Hematopoietic multipotent progenitor cell treated with erythropoietin and hydrocortisone succinate and interleukin-3 and kit ligand, for 8 days (in vitro differentiated cells): Measurements from ENCODE around the gene RTN3.
"Not testable (repeated sequence)": the region's sequence is repeated elsewhere in the genome, so short reads cannot be mapped to it uniquely, and the experiment has no call there.

ENCODE experiments used
- DNase-seq: peaks from one replicate; pipeline ENCODE4 v3.0.0-alpha.2; 2015

Gene RTN3

DNA sequence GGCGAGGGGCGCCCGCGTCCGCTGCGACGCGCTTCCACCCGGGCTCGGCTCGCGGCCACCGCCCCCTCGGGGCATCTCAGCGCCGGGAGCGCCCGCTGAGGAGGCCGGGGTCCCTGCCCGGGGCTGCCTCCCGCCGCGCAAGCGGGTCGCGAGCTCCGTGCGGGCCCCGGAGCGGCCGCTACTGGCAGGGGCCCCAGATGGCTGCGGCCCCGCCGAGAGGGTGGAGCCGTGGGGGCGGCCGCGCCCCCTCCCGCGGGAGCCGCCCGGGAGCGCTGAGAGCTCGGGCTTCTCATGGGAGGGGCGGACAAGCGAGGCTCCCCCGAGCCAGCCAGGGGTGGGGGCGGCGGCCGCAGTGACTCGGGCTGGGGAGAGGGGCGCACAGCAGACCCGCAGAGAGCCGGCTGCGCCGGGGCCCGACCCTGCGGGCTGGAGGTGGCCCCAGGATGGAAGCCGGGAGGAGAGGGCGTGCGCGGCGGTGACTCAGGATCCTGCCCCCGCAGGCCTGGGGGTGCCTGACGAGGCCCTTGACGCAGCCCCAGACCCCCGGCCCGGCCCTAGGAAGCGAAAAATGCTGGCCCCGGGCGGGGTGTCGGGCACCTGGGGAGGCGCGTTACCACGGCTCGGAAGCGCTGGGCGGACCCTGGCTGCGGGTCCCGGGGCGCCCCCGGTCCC is 87.9 kb downstream of the RTN3 start:
- no peak for DNase-seq

DNA sequence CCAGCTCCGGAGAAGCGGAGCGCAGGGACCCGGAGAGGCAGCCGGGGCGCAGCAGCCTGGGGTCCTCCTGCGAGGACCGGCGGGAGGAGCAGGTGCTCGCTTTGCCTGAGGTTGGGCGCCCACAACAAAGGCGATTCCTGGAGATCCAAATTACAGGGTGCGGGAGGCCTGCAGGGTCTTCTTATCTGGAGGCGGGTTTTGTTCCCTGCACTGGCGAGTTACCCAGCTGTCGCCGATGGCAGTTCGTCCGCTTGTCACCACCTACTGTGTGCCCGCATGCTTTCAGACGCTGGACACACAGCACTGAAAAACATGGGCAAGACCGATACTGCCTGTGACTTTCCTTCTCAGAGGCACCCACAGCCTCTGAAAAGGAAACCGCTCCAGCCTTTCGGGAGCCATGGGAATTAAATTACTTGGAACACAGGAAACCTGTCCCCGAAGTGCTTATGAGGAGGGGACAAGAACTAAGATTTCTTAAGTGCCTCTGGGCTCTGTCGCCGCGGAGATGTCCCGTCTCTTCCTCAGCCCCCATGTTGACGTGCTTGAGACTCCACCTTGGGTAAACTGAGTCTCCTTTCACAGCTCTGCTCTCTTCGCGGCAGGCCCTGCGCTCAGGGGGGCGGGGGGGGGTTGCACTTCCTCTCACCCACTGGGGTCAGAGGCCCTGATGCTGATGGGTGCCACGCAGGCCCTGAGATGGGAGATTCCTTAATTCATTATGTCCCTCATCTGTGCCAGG is 88.6 kb downstream of the RTN3 start:
- no peak for DNase-seq

DNA sequence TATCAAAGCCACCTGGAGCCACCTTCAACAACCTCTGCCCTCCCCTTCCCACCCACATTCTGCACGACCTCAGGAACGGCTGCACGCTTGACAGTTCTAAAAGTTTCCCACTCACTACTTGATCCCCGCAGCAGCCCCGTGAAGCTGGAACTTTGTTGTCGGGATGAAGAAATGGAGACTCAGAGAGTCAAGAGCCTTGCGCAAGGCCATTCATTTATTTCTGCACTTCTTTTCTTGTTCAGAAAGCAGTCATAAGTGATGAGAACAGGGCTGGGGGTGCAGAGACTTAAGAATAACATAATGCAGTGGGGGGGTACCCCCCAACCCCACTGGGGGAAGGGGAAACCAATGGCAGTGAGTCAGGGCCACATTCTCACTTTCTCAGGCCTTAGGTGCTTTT is 89.5 kb downstream of the RTN3 start:
- no peak for DNase-seq

DNA sequence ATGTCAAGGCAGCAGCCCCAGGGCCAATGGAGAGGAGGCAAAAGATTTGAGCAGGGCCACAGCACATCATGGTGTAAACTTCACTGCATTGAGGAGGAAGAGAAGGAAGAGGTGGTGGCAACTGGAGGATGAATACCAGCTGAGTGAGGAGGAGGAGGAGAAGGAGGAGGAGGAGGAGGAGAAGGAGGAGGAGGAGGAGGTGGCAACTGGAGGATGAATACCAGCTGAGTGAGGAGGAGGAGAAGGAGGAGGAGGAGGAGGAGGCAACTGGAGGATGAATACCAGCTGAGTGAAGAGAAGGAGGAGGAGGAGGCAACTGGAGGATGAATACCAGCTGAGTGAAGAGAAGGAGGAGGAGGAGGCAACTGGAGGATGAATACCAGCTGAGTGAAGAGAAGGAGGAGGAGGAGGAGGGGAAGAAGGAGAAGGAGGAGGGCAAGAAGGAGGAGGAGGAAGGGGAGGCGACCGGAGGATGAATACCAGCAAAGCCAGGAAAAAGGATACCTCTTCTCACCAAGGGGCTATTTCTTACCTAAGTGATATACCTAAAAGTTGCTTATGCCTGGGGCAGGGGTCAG is 90.5 kb downstream of the RTN3 start:
- DNase-seq = not testable (repeated sequence)

DNA sequence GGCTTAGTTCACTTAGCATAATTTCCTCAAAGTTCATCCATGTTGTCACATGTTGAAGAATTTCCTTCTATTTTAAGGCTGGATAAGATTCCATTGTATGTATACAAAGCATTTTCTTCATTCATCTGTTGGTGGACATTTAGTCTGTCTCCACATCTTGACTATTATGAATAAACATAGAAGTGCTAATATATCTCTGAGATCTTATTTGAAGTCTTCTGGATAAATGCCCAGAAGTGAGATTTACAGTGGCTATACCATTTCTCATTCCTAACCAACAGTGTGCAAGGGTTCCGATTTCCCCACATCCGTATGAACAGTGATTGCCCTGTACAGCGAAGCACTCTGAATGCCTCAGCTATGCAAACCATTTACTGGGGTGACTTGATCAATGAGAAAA is 93.9 kb downstream of the RTN3 start:
- no peak for DNase-seq

DNA sequence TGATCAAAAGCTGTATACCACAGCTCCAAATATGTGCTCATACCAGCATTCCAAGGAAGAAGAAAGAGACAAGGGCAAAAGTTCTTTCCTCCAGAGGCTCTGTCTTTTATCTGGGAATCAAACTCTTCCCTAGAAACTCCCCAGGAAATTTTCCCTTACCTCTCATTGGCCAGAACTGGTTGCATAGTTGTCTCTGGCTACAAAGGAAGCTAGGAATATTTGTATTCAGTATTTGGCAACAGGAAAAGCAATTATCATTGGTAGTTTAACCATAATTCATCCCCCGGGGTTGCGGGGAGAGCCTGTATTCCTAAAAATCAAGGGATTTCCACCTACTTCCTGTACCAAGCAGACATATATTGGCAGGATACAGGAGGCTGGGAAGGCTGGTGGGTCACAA is 97.7 kb downstream of the RTN3 start:
- DNase-seq = no peak

DNA sequence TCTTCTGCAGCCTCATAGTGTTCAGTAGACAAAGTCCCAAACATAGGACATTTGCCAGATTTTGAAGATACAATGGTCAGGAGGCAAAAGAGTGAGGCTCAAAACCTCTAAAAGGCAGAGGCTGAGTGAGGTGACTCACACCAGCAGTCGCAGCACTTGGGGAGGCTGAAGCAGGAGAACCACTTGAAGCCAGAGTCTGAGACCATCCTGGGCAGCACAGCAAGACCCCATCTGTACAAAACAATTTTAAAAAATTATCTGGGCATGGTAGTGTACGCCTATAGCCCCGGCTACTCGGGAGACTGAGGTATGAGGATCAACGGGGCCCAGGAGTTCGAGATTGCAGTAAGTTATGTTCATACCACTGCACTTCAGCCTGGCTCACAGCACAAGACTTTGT is 101.4 kb downstream of the RTN3 start:
- DNase-seq = no peak

DNA sequence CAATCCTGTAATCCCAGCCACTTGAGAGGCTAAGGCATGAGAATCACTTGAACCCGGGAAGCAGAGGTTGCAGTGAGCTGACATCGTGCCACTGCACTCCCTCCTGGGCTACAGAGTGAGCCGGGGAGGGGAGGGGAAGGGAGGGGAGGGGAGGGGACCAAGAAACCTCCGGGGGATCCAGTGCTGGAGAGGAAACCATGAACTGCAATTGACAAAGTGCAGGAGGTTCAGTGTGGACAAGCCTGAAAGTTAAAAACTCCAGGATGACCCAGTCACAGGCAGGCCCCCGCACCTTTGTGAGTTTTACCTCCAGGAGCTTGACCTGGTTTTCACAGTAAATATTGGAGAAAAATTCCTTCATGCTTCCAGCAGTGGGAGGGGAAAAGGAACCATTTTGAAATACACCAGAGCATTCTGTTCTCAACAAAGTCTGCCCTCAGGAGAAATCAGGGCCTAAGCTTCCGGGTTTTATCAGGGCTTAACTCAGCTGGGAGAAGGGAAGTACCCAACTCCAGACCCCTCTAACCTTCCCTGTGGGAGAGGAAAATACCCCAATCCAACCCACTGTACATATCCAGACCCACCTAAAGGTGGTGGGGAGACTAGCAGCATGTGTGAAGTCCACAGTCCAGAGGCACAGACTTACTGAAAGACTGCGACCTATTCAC is 102.8 kb downstream of the RTN3 start:
- no peak for DNase-seq

DNA sequence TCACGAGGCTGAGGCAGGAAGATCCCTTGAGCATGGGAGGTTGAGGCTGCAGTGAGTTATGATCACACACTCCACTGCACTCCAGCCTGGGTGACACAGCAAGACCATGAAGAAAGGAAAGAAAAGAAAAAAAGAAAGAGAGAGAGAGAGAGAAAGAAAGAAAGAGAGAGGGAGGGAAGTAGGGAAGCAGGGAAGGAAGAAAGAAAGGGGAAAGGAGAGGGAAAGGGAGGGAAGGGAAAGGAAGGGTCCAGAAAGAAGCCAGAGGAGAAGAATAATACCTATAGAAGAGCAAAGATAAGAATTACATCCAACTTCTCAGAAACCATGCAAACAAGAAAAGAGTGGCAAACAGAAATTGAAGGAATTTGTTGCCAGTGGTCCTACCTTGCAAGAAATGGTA is 104.5 kb downstream of the RTN3 start:
- DNase-seq = no peak

DNA sequence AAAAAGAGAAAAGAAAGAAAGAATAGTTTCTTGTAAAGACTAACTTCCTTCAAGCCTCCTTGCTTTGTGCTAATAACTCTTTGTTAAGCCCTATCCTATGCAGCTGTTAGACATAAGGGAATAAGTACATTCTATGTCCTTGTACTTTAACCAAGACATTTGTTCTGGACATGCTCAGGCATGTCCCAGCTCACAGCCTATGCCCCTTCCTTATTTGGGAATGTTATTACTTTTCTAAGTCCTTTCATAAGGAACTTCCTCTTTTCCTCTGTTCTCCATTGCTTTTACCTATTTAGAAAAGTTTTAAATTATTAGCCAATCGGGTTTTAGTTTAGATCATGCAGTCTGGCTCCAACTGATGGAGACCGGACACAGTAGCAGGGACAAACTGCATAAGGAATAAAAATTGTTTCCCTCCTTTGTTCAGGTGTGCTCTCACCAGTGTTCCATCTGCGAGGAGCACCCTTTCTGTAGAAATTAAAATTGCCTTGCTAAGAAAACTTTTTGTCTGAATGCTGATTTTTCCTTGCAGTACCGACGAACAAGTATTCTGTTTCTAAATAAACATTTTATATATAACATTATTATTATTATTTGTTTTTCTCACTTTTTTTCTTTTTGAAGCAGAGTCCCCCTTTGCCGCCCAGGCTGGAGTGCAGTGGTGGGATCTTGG is 110.3 kb downstream of the RTN3 start:
- no peak for DNase-seq

DNA sequence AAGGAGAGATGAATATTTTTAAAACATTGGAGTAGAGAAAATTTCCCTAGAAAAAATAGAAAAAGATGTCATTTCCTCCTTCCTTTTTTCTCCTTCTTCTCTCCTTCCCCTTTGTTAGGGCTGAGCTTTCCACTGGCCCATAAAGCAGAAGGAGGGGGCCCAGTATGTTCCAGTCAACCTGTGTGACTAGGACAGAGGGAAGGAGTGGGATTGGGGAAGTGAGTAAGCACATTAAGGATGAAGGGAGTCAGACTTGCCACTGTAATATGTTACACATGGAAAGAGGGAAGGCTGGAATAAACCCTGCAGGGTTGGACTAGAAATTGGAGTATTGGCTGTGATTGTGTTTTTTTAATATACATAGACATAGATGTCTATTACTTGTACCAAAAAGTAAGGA is 111.9 kb downstream of the RTN3 start:
- no peak for DNase-seq

DNA sequence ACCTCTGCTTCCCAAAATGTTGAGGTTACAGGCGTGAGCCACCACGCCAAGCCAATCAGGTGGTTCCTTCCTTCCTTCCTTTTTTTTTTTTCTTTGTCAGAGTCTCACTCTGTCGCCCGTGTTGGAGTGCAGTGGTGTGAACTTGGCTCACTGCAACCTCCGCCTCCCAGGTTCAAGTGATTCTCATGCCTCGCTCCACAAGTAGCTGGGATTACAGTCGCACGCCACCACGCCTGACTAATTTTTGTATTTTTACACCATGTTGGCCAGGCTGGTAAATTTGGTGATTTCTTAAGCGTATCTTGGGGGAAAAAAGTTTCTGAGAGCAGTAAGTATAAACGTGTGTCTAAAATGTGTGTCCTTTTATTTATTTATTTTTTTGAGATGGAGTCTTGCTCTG is 113.8 kb downstream of the RTN3 start:
- no peak for DNase-seq

DNA sequence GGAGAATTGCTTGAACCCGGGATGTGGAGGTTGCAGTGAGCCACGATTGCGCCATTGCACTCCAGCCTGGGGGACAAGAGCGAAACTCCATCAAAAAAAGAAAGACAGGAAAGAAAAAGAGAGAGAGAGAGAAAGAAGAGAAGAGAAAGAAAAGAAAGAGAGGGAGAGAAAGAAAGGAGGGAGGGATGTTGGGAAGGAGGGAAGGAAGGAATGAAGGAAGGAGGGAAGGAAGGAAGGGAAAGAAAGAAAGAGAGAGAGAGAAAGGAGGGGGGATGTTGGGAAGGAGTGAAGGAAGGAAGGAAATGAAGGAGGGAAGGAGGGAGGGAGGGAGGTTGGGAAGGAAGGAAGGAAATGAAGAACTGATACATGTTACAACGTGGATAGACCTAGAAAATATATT is 119.6 kb downstream of the RTN3 start:
- no peak for DNase-seq

DNA sequence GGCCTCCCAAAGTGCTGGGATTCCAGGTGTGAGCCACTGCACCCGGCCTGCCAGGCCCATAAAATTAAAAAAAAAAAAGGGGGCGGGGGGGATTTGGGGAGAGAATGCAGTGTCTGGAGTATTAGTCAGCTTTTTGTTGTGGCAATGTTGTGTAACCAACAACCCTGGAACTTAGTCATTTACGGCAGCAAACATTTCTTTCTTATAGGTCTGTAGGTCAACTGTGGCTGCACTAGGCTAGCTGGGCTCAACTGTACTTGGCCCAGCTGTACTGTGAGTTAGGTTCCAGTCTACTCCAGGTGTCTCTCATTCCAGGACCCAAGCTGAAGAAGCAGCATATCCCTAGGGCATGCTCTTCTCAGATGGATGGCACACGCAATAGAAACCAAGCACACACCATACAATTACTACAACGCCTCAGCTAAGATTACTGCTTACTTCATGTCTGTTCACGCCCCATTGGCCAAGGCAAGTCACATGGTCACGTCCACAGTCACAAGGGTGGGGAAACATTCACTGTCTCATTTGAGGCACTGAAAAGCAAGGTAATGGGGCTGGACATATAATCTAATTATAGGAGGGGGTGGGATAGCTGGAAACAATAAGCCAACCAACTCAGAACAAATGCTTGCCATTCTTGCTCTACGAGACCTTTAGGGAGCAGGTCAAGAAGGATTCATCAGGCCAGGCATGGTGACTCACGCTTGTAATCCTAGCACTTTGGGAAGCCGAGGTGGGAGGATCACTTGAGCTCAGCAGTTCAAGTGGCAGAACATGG is 121.5 kb downstream of the RTN3 start:
- no peak for DNase-seq

DNA sequence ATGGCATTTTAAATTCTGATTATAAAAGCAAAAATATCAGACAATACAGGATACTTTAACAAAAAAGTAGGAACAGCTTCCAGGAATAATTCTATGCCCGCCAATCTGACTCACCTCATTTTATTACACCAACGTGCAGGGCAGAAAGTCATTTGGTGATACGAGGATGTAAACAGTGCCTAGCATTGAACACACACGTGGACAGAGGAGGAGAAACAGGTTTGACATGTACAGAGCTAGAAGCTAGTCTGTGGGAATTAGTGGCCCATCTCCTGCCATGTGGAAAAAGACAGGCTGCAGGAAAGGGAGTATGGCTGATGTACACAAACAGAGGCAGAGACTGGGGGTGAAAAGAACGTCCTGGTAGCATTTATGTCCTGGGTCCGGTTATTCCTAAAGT is 123.0 kb downstream of the RTN3 start:
- no peak for DNase-seq

DNA sequence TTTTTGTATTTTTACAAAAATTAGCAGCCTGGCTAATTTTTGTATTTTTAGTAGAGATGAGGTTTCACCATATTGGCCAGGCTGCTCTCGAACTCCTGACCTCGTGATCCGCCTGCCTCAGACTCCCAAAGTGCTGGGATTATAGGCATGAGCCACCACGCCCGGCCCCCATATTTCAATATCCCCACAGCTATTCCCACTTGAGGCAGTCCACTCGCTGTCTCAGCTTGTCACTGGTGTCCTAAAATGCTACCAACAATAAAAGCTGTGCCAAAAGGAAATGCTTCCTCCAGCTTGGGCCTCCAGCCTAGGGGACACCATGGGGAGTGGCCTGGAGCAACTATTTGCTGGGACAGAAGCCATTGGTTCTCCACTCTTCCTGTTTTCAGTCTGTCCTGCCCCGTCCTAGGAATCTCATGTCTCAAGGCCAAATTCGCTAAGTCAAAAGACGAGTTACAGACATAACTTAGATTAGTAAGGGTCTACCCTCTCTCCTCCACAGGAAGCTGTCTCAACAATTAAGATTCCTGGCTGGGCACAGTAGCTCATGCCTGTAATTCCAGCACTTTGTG is 124.6 kb downstream of the RTN3 start:
- no peak for DNase-seq
